ENCODE data around the gene ERGIC3. TPM values are rescaled to one million over a fixed set of nuclear protein-coding genes. Genes with fewer than 3 reads are reported as not detected.
A peak's percentile ranks its signal among the peaks of the same experiment; 100 is the strongest.

ERGIC3 gene
- total and polyA plus RNA-seq, 2 of the 13 experiments (the other 11 are each of a cell fraction or from before 2014, with no cell fraction given): 407 to 670 TPM

GRCh38 chr20:35541783-35542662, at the start of gene ERGIC3 (continued):
- TF ChIP-seq FOXC1 (CRISPR knock-in tag; IDR thresholded peaks at IDR 0.05; ENCODE audit: borderline replicate concordance): peak; percentile 97
- TF ChIP-seq, protein P1, sequence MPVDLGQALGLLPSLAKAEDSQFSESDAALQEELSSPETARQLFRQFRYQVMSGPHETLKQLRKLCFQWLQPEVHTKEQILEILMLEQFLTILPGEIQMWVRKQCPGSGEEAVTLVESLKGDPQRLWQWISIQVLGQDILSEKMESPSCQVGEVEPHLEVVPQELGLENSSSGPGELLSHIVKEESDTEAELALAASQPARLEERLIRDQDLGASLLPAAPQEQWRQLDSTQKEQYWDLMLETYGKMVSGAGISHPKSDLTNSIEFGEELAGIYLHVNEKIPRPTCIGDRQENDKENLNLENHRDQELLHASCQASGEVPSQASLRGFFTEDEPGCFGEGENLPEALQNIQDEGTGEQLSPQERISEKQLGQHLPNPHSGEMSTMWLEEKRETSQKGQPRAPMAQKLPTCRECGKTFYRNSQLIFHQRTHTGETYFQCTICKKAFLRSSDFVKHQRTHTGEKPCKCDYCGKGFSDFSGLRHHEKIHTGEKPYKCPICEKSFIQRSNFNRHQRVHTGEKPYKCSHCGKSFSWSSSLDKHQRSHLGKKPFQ (CRISPR knock-in tag; IDR thresholded peaks at IDR 0.05; ENCODE audit: insufficient replicate concordance): peak; percentile 86
- peak; percentile 79 for TF ChIP-seq PHF21A (CRISPR knock-in tag; IDR thresholded peaks at IDR 0.05)
- TF ChIP-seq YEATS4 (CRISPR knock-in tag; IDR thresholded peaks at IDR 0.05; ENCODE audit: borderline replicate concordance): peak; percentile 91
- TF ChIP-seq KLF16 (CRISPR knock-in tag; IDR thresholded peaks at IDR 0.05): peak in 1 of 2 experiments; percentile 95; a peak in 2 of 4 replicates
- TF ChIP-seq PHF20 (CRISPR knock-in tag; IDR thresholded peaks at IDR 0.05): peak; percentile 97
- TF ChIP-seq ZNF891 (CRISPR knock-in tag; IDR thresholded peaks at IDR 0.05): peak; percentile 95
- TF ChIP-seq CHD4 (IDR thresholded peaks at IDR 0.05; ENCODE audit: borderline replicate concordance, low read length): peak; percentile 83; the same call in 1 of the 2 replicates
- no peak for TF ChIP-seq ZFP36 (IDR thresholded peaks at IDR 0.05; ENCODE audit: borderline replicate concordance, low read depth, low read length, partially characterized antibody)
- no peak; the same call in 1 of the 2 replicates for TF ChIP-seq ZNF34 (CRISPR knock-in tag; IDR thresholded peaks at IDR 0.05; ENCODE audit: borderline replicate concordance)
- TF ChIP-seq THYN1 (CRISPR knock-in tag; IDR thresholded peaks at IDR 0.05; ENCODE audit: borderline replicate concordance, low read depth): peak; percentile 89; the same call in 1 of the 2 replicates
- TF ChIP-seq ZNF7 (CRISPR knock-in tag; IDR thresholded peaks at IDR 0.05): no peak
- TF ChIP-seq, protein P2, sequence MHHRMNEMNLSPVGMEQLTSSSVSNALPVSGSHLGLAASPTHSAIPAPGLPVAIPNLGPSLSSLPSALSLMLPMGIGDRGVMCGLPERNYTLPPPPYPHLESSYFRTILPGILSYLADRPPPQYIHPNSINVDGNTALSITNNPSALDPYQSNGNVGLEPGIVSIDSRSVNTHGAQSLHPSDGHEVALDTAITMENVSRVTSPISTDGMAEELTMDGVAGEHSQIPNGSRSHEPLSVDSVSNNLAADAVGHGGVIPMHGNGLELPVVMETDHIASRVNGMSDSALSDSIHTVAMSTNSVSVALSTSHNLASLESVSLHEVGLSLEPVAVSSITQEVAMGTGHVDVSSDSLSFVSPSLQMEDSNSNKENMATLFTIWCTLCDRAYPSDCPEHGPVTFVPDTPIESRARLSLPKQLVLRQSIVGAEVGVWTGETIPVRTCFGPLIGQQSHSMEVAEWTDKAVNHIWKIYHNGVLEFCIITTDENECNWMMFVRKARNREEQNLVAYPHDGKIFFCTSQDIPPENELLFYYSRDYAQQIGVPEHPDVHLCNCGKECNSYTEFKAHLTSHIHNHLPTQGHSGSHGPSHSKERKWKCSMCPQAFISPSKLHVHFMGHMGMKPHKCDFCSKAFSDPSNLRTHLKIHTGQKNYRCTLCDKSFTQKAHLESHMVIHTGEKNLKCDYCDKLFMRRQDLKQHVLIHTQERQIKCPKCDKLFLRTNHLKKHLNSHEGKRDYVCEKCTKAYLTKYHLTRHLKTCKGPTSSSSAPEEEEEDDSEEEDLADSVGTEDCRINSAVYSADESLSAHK (CRISPR knock-in tag; IDR thresholded peaks at IDR 0.05; ENCODE audit: borderline replicate concordance): no peak
- TF ChIP-seq ETV6 (CRISPR knock-in tag; conservative IDR thresholded peaks at IDR 0.05): no peak; the same call in 1 of the 2 replicates
- TF ChIP-seq HOMEZ (CRISPR knock-in tag; IDR thresholded peaks at IDR 0.05; ENCODE audit: low read depth): no peak; the same call in 1 of the 2 replicates
- peak; percentile 97 for TF ChIP-seq ZNF563 (CRISPR knock-in tag; IDR thresholded peaks at IDR 0.05)
- TF ChIP-seq KAT7 (CRISPR knock-in tag; IDR thresholded peaks at IDR 0.05; ENCODE audit: borderline replicate concordance): peak; percentile 76; the same call in 1 of the 2 replicates
- no peak for TF ChIP-seq DNMT1 (CRISPR knock-in tag; IDR thresholded peaks at IDR 0.05)
- TF ChIP-seq ZNF549 (CRISPR knock-in tag; IDR thresholded peaks at IDR 0.05): no peak
- TF ChIP-seq ZNF343 (CRISPR knock-in tag; IDR thresholded peaks at IDR 0.05): no peak
- peak; percentile 63 for TF ChIP-seq ZNF543 (CRISPR knock-in tag; IDR thresholded peaks at IDR 0.05)
- TF ChIP-seq SIX1 (CRISPR knock-in tag; IDR thresholded peaks at IDR 0.05; ENCODE audit: borderline replicate concordance): no peak; the same call in 1 of the 2 replicates
- TF ChIP-seq HCFC1 (IDR thresholded peaks at IDR 0.05; ENCODE audit: low read depth, low read length): peak; percentile 52
